Retinal pigment epithelial cell (primary cell): ENCODE measurements around the gene ERC1.

Experiments
- DNase-seq: peaks from one replicate; pipeline ENCODE4 v3.0.0-alpha.2; 2010; ENCODE audit warnings: low read depth
- H3K4me3 ChIP-seq: 2 replicates; pipeline ENCODE4 v1.5.1; 2011; ENCODE audit warnings: mild to moderate bottlenecking, low read length, control low read depth, moderate library complexity
- TF ChIP-seq, protein P1 (sequence below): conservative IDR thresholded peaks from 2 replicates; pipeline ENCODE4 v1.5.1; 2011; ENCODE audit warnings: low read depth, low read length, control low read depth, inconsistent platforms

Gene ERC1

DNA sequence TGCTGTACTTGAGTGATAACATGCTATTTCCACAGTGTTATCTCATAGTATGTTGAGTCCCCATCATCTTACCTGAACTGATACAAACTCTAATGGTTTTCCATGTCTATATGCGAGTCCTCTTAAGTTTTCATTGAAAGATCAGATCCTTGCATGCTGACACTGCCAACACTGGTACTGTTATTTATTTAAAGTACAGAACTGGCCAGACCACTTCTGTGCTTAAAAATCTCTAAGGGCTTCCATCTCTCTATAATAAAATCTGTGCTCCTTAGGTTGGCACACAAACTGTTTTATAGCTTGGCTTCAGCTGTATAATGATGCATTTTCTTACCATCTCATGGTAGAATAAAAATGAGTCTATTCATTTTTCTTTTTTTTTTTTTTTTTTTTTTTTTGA lies 188.1 kb downstream of the ERC1 start:
- TF ChIP-seq, protein P1, sequence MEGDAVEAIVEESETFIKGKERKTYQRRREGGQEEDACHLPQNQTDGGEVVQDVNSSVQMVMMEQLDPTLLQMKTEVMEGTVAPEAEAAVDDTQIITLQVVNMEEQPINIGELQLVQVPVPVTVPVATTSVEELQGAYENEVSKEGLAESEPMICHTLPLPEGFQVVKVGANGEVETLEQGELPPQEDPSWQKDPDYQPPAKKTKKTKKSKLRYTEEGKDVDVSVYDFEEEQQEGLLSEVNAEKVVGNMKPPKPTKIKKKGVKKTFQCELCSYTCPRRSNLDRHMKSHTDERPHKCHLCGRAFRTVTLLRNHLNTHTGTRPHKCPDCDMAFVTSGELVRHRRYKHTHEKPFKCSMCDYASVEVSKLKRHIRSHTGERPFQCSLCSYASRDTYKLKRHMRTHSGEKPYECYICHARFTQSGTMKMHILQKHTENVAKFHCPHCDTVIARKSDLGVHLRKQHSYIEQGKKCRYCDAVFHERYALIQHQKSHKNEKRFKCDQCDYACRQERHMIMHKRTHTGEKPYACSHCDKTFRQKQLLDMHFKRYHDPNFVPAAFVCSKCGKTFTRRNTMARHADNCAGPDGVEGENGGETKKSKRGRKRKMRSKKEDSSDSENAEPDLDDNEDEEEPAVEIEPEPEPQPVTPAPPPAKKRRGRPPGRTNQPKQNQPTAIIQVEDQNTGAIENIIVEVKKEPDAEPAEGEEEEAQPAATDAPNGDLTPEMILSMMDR, result no peak
- DNase-seq, result no peak
- no peak overlapping the region for H3K4me3 ChIP-seq

DNA sequence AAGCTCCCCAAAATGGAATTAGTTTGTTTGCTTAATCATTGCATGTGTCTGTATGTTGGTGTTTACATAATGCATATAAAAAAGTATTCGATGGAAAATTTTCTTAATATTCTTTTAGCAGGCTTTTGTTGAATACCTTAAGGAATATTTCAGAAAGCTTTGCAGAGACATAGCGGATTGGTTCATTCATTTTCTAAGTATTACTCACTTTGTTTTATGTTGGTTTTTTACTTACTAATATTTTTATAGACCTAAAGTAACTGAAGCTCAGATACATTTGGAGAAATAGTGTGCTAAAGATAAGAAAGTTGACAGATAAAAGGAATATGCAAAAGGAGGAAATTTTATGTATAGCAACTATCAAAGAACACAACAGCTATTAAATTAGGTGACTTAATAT lies 191.0 kb downstream of the ERC1 start:
- TF ChIP-seq, protein P1, result no peak

DNA sequence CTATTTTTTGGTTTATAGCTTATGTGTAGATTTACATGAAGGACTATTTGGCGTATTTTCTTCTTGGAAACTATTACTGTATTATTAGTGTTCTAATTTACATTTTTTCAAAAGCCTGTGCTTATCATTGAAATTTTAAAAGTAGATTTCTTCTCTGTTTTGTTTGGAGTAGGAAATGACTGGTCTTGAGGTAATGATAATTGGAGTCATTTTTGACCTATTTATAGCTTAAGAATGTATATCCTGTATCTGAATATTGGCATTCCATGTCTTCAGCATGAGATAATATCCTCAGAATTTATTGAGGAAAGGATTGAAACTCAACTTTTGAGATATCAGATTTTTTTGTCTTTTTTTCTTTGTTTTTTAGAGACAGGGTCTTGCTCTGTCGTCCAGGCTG lies 193.4 kb downstream of the ERC1 start:
- TF ChIP-seq, protein P1, result no peak
- no peak overlapping the region for H3K4me3 ChIP-seq
- DNase-seq, result no peak

More for the DNA sequence above, 191.0 kb downstream of the ERC1 start:
- H3K4me3 ChIP-seq, result no peak overlapping the region
- no peak for DNase-seq

DNA sequence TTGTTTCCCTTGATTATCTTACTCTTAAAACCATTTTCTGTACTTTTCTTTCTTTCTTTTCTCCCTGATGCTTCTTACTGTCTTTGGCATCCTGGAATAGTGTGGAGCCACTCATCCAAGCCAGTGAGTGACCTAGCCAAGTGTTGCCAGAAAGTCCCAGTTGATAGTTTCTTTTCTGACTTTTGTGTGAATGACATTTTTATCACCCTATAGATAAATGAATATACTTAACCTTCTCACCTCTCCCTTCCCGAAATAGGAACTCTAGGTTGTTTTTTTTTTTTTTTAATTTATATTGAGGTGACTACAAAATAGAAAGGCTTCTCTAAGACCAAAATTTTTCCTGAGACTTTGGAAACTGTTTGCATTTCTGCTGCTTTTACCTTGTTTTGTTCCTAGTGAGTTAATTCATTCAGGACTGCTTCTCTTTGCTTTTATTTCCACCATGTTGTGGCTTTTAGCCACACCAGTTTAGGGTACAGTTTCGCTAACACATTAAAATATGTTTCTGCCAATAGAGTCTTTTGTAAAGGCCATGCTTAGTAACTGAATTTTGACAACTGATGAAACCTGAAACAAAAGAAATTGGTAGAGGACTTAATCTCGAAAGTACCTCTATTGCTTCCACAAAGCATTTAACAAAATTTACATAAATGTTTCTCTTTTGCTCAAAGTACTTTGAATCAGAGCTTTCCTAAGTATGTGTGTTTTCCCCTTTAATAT lies 194.6 kb downstream of the ERC1 start:
- TF ChIP-seq, protein P1, result no peak
- H3K4me3 ChIP-seq, result no peak overlapping the region
- DNase-seq, result no peak

DNA sequence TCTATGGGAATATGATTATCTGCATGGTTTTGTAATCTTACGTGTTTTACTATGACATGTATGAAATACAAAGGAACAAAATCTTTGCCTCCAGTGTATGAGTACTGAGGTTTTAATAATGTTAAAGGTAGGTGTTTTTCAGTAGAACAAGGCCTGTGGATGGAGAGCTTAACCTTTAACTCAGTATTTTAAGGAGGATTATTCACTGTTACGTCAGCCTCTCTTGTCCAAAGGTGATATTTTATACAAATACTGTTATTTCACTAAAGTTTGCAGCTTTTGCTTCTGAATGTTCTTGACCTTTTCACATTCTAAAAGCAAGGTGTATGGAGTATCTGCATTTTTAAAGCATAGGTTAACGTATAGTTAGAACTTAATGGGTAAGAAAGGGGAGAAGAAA lies 195.3 kb downstream of the ERC1 start:
- DNase-seq, result no peak
- TF ChIP-seq, protein P1, result no peak

DNA sequence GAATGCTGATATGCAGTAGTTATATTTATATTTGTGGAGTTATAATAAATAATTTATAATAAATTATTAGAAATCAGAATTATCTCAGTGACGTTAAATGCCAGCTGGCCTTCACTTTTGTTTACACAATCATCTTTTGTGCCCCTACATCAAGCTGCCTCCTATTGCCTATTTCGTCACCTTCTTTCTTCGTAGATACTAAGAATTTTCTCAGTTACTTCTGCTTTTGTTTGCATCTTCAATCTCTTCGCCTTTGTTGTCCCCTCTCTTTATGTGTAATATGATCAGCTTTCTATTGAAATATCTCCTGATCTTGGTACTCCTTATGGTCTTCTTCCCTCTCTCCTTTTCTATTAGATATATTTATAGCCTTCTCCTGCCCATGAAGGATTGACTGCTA lies 197.0 kb downstream of the ERC1 start:
- DNase-seq, result no peak
- TF ChIP-seq, protein P1, result no peak
- H3K4me3 ChIP-seq, result no peak overlapping the region

More for the DNA sequence above, 195.3 kb downstream of the ERC1 start:
- no peak overlapping the region for H3K4me3 ChIP-seq

DNA sequence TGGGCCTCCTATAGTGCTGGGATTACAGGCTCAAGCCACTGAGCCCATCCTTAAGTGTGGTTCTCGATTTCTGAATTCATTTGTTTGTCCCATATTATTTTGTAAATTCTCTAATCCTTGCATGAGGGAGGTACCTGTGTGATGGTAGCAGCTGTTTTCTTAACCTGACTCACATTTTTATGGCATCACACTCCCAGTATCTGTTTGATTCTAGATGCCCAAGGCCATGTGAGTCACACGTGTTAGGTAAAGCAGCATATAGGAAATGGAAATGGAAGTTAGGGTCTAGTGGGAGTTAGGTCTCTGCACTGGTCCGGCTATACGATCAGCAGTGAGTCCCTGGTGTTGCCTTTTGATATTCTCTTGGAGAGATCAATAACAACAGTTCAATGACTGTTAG lies 198.1 kb downstream of the ERC1 start:
- TF ChIP-seq, protein P1, result no peak
- DNase-seq, result no peak
- H3K4me3 ChIP-seq, result no peak overlapping the region
